Activated T-helper 1 cell treated with anti-CD3 and anti-CD28 coated beads, Interleukin-2, amount 50 U/mL, for 16 hours (primary cell): ENCODE results near the gene CDYL.
"Not testable (repeated sequence)": the region's sequence is repeated elsewhere in the genome, so short reads cannot be mapped to it uniquely, and the experiment has no call there.

ENCODE experiments used
- DNase-seq, 2 donors: peaks; one replicate each; pipeline ENCODE4 v3.0.0-alpha.2; 2020; ENCODE audit warnings: low read depth in 1 of 2, low spot score in 1 of 2

The CDYL gene

DNA sequence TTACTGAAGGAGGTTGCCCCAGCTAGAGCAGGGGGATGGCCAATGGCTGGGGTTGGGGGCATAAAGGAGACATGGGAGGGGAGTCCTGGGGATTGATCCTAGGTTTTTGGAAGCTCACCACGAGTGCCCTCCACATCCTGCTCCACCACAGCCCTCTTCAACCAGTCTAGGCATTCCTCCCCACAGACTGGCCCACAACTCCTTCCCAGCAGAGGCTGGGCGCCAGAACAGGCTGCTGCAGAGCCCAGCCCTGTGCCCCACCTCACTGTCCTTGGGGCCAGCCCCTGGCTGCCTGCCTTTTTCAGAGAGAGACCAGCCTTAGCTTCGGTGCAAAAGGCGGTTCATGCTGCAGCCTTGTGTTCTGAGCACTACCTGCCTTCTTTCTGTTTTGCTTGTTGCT, 211.2 kb downstream of the CDYL start:
- DNase-seq, result no peak

DNA sequence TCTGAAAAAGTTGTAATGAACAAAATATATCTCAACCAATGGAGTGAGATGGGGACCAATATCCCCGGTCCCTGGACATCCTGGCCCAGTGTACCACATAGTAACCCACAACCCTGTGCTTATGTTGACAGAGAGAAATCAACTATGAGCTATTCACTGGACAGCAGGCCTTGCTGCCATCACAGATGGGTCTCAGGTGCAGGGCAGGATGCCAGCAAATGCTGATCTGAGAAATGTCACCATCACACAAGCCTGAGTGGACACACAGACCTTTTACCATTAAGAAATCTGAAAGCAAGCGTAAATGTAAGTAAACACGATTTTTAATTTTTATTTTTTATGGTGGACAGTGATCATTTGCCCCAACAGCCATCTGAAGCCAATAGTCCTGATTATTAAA, 218.5 kb downstream of the CDYL start:
- no peak for DNase-seq

GRCh38 chr6:4997862-4998261, 221.7 kb downstream of the CDYL start:
- no peak for DNase-seq

- DNase-seq, result no peak
These were observed 223.4 kb downstream of the CDYL start for GRCh38 chr6:4999586-4999985.

DNA sequence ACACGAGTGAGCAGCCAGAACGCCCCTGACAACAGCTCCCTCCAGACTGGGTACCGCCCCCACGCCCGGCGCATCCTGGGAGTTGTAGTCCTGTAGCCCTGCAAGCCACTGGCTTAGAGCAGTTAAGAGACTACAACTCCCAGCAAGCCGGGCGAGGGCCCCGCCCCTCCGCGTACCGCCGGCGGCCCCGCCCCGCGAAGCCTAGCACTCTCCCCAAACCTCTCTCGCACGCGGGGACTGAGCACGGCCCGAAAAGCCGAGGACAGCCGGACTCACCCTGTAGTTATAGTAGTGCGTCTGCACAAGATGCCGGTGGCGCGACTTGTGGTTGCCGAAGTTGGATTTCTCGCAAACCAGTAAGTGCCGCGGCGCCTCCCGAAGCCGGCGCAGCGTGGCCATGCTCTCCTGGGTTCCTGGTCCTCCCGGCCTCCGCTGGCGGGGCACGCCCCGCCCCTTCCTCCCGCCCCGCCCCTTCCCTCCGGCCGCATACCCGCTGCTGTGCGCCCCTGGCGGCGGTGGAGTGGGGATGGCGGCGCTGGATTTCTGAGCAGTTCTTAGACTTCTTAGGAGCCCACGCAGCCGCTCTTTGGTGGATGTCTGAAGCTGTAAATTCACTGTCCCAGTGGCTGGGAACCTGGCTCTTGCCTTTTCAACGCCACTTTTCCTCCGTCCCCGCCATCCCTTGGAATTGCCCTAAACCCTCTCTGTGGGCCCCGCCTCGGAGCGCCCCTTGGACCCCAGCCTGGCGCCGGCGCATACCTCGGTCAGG, 227.6 kb downstream of the CDYL start, which contains the start of gene RPP40:
Gene RPP40, minus strand, starts transcription at position 434 of the 769 bp plus-strand sequence. Its CDS starts 35 bp downstream, at position 399.
- peak; percentile 97 to 98 for DNase-seq

- DNase-seq, result no peak
These were observed 228.3 kb downstream of the CDYL start for GRCh38 chr6:5004373-5005037.

GRCh38 chr6:5005038-5005433, 228.8 kb downstream of the CDYL start:
- DNase-seq, result not testable (repeated sequence)
